ENCODE measurements around the gene BTN2A1. TPM values are rescaled to one million over a fixed set of nuclear protein-coding genes. Genes with fewer than 3 reads are reported as not detected.

The BTN2A1 gene
- total and polyA plus RNA-seq, 2 of the 13 experiments (the other 11 are each of a cell fraction or from before 2014, with no cell fraction given), result 16.4 to 30.4 TPM

DNA sequence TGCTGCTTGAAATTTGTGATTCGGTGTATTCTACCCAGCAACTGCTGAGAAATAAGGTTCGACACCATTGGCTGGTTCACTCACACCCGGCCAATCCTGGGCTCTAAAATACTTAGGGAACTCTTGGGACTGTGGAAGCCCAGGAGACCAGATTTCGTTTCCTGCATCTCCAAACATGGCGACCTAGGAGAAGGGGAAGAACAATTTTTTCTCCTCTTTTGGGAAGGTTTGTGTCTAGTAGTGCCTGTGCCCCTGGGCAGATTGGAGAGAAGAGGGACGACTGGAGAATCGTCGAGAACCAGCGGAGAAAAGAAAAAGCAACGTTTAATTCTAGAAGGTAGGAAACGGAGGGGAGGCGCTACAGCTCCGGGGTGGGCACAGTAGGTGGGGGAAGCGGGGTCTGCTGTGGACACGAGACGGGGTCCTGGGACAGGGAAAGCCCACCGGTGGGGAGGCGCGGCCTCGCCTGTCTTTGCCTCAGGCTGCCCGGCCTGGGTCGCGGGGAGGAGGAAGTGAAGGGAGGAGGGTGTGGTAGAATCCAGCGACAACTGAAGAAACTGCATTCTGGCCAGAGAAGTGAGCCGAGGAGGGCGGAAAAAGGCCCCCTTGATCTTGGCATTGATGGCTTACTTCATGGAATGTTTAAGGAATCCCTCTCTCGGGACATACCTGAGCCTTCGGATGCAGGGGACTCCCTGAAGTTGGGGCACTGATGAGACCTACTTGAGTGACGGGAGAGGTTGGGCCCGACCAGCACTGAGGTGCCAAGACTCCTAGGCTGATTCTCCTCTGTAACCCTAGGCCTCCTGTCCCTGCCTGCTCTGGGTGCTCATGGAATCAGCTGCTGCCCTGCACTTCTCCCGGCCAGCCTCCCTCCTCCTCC, at the start of gene BTN2A1 (continued):
- TF ChIP-seq, protein P1, sequence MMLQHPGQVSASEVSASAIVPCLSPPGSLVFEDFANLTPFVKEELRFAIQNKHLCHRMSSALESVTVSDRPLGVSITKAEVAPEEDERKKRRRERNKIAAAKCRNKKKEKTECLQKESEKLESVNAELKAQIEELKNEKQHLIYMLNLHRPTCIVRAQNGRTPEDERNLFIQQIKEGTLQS (CRISPR knock-in tag; IDR thresholded peaks at IDR 0.05), result no peak
- no peak for TF ChIP-seq ASH2L (IDR thresholded peaks at IDR 0.05; ENCODE audit: insufficient read length, low read depth, low read length)
- TF ChIP-seq ZNF367 (CRISPR knock-in tag; IDR thresholded peaks at IDR 0.05; ENCODE audit: borderline replicate concordance), result no peak
- TF ChIP-seq ZNF549 (CRISPR knock-in tag; IDR thresholded peaks at IDR 0.05), result no peak
- TF ChIP-seq, protein P2, sequence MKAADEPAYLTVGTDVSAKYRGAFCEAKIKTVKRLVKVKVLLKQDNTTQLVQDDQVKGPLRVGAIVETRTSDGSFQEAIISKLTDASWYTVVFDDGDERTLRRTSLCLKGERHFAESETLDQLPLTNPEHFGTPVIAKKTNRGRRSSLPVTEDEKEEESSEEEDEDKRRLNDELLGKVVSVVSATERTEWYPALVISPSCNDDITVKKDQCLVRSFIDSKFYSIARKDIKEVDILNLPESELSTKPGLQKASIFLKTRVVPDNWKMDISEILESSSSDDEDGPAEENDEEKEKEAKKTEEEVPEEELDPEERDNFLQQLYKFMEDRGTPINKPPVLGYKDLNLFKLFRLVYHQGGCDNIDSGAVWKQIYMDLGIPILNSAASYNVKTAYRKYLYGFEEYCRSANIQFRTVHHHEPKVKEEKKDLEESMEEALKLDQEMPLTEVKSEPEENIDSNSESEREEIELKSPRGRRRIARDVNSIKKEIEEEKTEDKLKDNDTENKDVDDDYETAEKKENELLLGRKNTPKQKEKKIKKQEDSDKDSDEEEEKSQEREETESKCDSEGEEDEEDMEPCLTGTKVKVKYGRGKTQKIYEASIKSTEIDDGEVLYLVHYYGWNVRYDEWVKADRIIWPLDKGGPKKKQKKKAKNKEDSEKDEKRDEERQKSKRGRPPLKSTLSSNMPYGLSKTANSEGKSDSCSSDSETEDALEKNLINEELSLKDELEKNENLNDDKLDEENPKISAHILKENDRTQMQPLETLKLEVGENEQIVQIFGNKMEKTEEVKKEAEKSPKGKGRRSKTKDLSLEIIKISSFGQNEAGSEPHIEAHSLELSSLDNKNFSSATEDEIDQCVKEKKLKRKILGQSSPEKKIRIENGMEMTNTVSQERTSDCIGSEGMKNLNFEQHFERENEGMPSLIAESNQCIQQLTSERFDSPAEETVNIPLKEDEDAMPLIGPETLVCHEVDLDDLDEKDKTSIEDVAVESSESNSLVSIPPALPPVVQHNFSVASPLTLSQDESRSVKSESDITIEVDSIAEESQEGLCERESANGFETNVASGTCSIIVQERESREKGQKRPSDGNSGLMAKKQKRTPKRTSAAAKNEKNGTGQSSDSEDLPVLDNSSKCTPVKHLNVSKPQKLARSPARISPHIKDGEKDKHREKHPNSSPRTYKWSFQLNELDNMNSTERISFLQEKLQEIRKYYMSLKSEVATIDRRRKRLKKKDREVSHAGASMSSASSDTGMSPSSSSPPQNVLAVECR (CRISPR knock-in tag; IDR thresholded peaks at IDR 0.05; ENCODE audit: borderline replicate concordance), result peak; percentile 69
- TF ChIP-seq ZNF30 (CRISPR knock-in tag; IDR thresholded peaks at IDR 0.05), result no peak
- 0 out of 2 replicates have a peak, but pooled peaks have one; percentile 17 for TF ChIP-seq ZMAT3 (CRISPR knock-in tag; conservative IDR thresholded peaks at IDR 0.05)
- no peak for TF ChIP-seq MATR3 (CRISPR knock-in tag; IDR thresholded peaks at IDR 0.05)
- TF ChIP-seq BCL6 (CRISPR knock-in tag; IDR thresholded peaks at IDR 0.05), result no peak
- no peak for TF ChIP-seq ONECUT2 (CRISPR knock-in tag; IDR thresholded peaks at IDR 0.05)
- no peak for TF ChIP-seq STAT6 (CRISPR knock-in tag; IDR thresholded peaks at IDR 0.05; ENCODE audit: borderline replicate concordance)
- TF ChIP-seq BORCS8-MEF2B (CRISPR knock-in tag; IDR thresholded peaks at IDR 0.05), result no peak
- no peak for TF ChIP-seq TEAD3 (CRISPR knock-in tag; optimal IDR thresholded peaks at IDR 0.05; ENCODE audit: borderline replicate concordance)
- no peak for TF ChIP-seq SIN3B (IDR thresholded peaks at IDR 0.05; ENCODE audit: low read length)
- no peak for TF ChIP-seq SOX6 (IDR thresholded peaks at IDR 0.05)
- TF ChIP-seq SOX6 (CRISPR knock-in tag; IDR thresholded peaks at IDR 0.05), result no peak
- TF ChIP-seq ZNF232 (CRISPR knock-in tag; IDR thresholded peaks at IDR 0.05; ENCODE audit: borderline replicate concordance), result 0 out of 2 replicates have a peak, but pooled peaks have one; percentile 53
- no peak for TF ChIP-seq ZNF75D (CRISPR knock-in tag; IDR thresholded peaks at IDR 0.05; ENCODE audit: borderline replicate concordance)
- 0 out of 2 replicates have a peak, but pooled peaks have one; percentile 21 for TF ChIP-seq NRL (CRISPR knock-in tag; IDR thresholded peaks at IDR 0.05; ENCODE audit: borderline replicate concordance)
- TF ChIP-seq ZNF503 (CRISPR knock-in tag; IDR thresholded peaks at IDR 0.05), result no peak
- TF ChIP-seq SP2 (CRISPR knock-in tag; IDR thresholded peaks at IDR 0.05), result no peak
